ENCODE data around the gene PFKFB2.

GRCh38 chr1:207081806-207082205 lies 28.7 kb downstream of the PFKFB2 start:
- TF ChIP-seq KDM1A (IDR thresholded peaks at IDR 0.05; ENCODE audit: borderline replicate concordance, low read length) (no peak), TAF1 (IDR thresholded peaks at IDR 0.05; ENCODE audit: low read depth, low read length) (no peak), CTCF (IDR thresholded peaks at IDR 0.05; ENCODE audit: control extremely low read depth in 1 of 3, insufficient read depth in 1 of 3, low read depth in 1 of 3, low read length in 3 of 3) (no peak), GABPA (IDR thresholded peaks at IDR 0.05; ENCODE audit: borderline replicate concordance, insufficient read depth, low read length) (no peak), ATF3 (IDR thresholded peaks at IDR 0.05; ENCODE audit: insufficient read depth, low read depth, low read length) (no peak), RAD21 (IDR thresholded peaks at IDR 0.05 in 1 of 2, conservative IDR thresholded peaks at IDR 0.05 in 1 of 2; ENCODE audit: low read depth in 2 of 2, low read length in 2 of 2) (no peak)

Data from H1 (cell line).